ENCODE results near the gene MAP2K3.

- TF ChIP-seq, protein P1, sequence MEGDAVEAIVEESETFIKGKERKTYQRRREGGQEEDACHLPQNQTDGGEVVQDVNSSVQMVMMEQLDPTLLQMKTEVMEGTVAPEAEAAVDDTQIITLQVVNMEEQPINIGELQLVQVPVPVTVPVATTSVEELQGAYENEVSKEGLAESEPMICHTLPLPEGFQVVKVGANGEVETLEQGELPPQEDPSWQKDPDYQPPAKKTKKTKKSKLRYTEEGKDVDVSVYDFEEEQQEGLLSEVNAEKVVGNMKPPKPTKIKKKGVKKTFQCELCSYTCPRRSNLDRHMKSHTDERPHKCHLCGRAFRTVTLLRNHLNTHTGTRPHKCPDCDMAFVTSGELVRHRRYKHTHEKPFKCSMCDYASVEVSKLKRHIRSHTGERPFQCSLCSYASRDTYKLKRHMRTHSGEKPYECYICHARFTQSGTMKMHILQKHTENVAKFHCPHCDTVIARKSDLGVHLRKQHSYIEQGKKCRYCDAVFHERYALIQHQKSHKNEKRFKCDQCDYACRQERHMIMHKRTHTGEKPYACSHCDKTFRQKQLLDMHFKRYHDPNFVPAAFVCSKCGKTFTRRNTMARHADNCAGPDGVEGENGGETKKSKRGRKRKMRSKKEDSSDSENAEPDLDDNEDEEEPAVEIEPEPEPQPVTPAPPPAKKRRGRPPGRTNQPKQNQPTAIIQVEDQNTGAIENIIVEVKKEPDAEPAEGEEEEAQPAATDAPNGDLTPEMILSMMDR (IDR thresholded peaks at IDR 0.05) = no peak
- TF ChIP-seq POLR2A (IDR thresholded peaks at IDR 0.05) (no peak), POLR2AphosphoS5 (IDR thresholded peaks at IDR 0.05) (no peak)
These were observed 38.8 kb upstream of the MAP2K3 start for GRCh38 chr17:21245639-21246084.

Data from stomach (tissue), 4 donors.